ENCODE results near the gene GALK2.

The GALK2 gene

DNA sequence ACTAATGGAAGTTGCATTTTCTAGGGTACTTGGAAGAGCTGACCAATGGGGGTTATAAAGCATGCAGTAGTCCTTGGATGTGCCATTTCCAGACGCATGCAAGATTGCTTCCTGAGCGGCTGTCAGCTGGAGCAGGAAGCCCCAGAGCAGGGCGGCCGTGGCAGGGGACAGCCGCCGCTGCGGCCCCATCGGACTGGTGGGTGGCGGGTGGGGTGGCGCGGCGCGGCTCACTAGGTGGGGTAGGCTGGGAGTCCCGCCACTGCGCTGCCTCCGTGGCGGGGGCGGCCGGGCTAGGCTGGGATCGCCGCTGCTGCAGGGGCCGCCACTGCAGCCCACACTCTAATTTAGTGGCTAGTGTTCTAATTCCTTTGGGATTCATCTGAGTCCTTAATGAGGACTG, 196.4 kb downstream of the GALK2 start:
- DNase-seq, result no peak

DNA sequence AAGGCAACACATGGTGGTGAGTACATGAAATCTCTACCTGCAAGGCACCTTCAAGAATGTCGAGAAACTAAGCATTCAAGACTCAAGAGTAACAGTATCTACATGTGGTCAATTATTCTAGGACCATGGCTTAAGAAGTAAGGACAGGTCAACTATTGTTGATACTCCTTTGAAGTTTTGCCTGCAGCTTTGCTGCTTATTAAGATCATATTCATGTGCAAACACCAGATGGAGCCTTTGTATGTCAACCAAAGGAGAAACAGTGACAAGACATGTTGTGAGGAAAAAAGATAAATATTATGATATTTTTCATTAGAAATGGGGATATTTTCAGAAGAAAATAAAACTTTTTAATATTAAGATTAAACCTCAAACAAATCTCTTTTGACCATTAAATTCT, 200.7 kb downstream of the GALK2 start:
- peak; percentile 59 for DNase-seq

GRCh38 chr15:49372366-49372765, 202.3 kb downstream of the GALK2 start:
- DNase-seq, result no peak

DNA sequence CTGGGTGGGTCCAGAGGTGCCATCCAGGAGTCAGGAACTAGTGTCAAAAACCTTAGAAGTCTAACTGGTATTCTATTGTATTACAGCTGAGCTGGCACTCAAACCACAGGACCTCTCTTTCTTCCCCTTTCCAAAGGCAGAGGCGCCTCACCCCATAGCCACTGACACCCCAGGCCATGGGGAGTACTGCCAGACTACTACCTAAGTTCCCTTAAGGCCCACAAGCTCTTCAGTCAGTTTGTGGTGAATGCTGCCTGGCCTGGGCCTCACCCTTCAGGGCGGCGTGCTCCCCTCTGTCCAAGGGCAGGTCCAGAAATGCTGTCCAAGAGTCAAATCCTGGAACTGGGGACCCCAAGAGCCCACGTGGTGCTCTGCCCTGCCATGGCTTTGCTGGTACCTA, 209.9 kb downstream of the GALK2 start:
- peak; percentile 19 for DNase-seq

DNA sequence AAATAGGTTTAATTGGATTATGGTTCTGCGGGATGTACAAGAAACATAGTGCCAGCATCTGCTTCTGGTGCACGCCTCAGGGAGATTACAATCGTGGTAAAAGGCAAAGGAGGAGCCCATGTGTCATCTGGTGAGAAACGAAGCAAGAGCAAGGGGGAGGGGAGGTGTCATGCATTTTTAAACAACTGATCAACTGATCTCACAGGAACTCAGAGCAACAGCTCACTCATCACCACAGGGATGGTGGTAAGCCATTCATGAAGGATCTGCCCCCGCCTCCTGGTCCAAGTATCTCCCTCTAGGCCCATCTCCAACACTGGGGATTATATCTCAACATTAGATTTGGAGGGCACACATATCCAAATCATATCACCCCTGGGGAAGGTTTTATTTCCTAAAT, 210.9 kb downstream of the GALK2 start:
- DNase-seq, result no peak

Data from OCI-M1 (cell line).